Hepatocyte (in vitro differentiated cells): Measurements from ENCODE around the gene C3orf85.

Experiments
- CTCF ChIP-seq: fragments of 200-600 bp; sonication (generic); IDR thresholded peaks from 2 replicates; pipeline ENCODE4 v1.5.1; 2016; ENCODE audit warnings: antibody characterized with exemption, mild to moderate bottlenecking; ENCODE audit not compliant: poor library complexity
- EZH2 ChIP-seq: fragments of 200-600 bp; sonication (generic); IDR thresholded peaks from 2 replicates; pipeline ENCODE4 v1.6.1; 2016; ENCODE audit warnings: antibody characterized with exemption, mild to moderate bottlenecking, borderline replicate concordance

DNA sequence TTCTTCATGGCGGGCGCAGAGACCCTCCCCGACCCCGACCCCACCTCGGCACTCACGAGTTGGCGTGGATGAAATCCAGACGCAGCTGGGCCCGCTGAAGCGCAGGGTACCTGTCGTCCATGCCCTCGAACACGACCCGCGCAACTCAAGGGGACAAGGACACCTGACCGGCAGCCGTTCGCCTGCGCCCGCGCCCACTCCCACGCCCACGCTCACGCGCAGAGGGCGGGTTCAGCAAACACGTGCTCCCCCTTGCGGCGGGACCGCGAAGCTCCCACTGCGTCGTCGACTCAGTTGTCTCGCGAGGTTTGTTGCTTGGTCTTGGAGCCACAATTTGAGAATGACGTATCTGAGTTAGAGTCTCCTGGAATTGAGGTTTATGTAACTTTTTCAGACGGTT is 18.6 kb upstream of the C3orf85 start, which contains the start of gene MORC1:
- TF ChIP-seq CTCF = no peak
- TF ChIP-seq EZH2 = no peak
